GM21390 (cell line): ENCODE results near the gene ACADL.
"Not testable (repeated sequence)": the region's sequence is repeated elsewhere in the genome, so short reads cannot be mapped to it uniquely, and the experiment has no call there.

Source experiments
- ATAC-seq: cut with Tn5 transposase; IDR thresholded peaks from one replicate; pipeline ENCODE4 v1.9.1; 2021; ENCODE audit not compliant: unreplicated experiment

The ACADL gene

GRCh38 chr2:210203558-210203957 is 21.7 kb downstream of the ACADL start:
- ATAC-seq: no peak

- ATAC-seq: no peak
Observed at GRCh38 chr2:210203147-210203546, 22.1 kb downstream of the ACADL start.

GRCh38 chr2:210199854-210200253 is 25.4 kb downstream of the ACADL start:
- no peak for ATAC-seq

- ATAC-seq: peak; percentile 64
Observed at GRCh38 chr2:210199186-210199765, 26.0 kb downstream of the ACADL start.

- no peak for ATAC-seq
Observed at GRCh38 chr2:210198326-210198725, 26.9 kb downstream of the ACADL start.

- ATAC-seq: no peak
Observed at GRCh38 chr2:210197720-210198119, 27.5 kb downstream of the ACADL start.

- ATAC-seq: no peak
Observed at GRCh38 chr2:210195101-210195852, 30.0 kb downstream of the ACADL start.

- no peak for ATAC-seq
Observed at GRCh38 chr2:210190345-210190744, 34.9 kb downstream of the ACADL start.

GRCh38 chr2:210189452-210190138 is 35.7 kb downstream of the ACADL start:
- no peak for ATAC-seq

- ATAC-seq: no peak
Observed at GRCh38 chr2:210188755-210189154, 36.5 kb downstream of the ACADL start.

GRCh38 chr2:210188190-210188589 is 37.1 kb downstream of the ACADL start:
- ATAC-seq: no peak

GRCh38 chr2:210183936-210184335 is 41.3 kb downstream of the ACADL start:
- ATAC-seq: not testable (repeated sequence)

GRCh38 chr2:210181606-210182088 is 43.6 kb downstream of the ACADL start:
- ATAC-seq: not testable (repeated sequence)

GRCh38 chr2:210181033-210181605 is 44.1 kb downstream of the ACADL start:
- ATAC-seq: not testable (repeated sequence)

GRCh38 chr2:210180477-210180876 is 44.8 kb downstream of the ACADL start:
- ATAC-seq: no peak

GRCh38 chr2:210179351-210179990 is 45.8 kb downstream of the ACADL start:
- ATAC-seq: no peak

GRCh38 chr2:210177769-210178168 is 47.5 kb downstream of the ACADL start:
- ATAC-seq: no peak

- not testable (repeated sequence) for ATAC-seq
Observed at GRCh38 chr2:210177115-210177514, 48.1 kb downstream of the ACADL start.

- ATAC-seq: no peak
Observed at GRCh38 chr2:210174086-210174485, 51.2 kb downstream of the ACADL start.

- ATAC-seq: no peak
Observed at GRCh38 chr2:210172219-210172575, 53.0 kb downstream of the ACADL start.
